ENCODE data around the gene ZNF546. TPM values are rescaled to one million over a fixed set of nuclear protein-coding genes. Genes with fewer than 3 reads are reported as not detected.

Gene ZNF546
- total and polyA plus RNA-seq, 4 donors, result 0.50 to 10.6 (median 3.1) TPM

- Histone ChIP-seq H3K36me3 (ENCODE audit: control insufficient read depth in 1 of 2, insufficient read depth in 2 of 2, low read length in 1 of 2) (no peaks in the 10 kb centered on the region), H3K9me3 (ENCODE audit: control insufficient read depth, low read length) (no peaks in the 10 kb centered on the region), H3K4me3 (ENCODE audit: low read length in 2 of 2) (no peak overlapping the region), H3K27ac (ENCODE audit: low read depth in 1 of 2, low read length in 2 of 2) (no peak overlapping the region), H3K4me1 (ENCODE audit: control insufficient read depth in 1 of 2, insufficient read depth in 2 of 2, low read length in 2 of 2) (peaks cover 0 to 2% of the 10 kb centered on the region in 2 donors), H3K27me3 (ENCODE audit: control insufficient read depth in 1 of 2, insufficient read depth in 2 of 2, low read length in 1 of 2) (no peaks in the 10 kb centered on the region)
- DNase-seq (no peak), ATAC-seq (ENCODE audit: low FRiP score) (no peak)
- intact Hi-C loops (cut with DNase I), result no loop called here
These were observed 2.5 kb upstream of the ZNF546 start for GRCh38 chr19:39994361-39994760.

- Histone ChIP-seq H3K36me3 (ENCODE audit: control insufficient read depth in 1 of 2, insufficient read depth in 2 of 2, low read length in 1 of 2) (no peaks in the 10 kb centered on the region), H3K27ac (ENCODE audit: low read depth in 1 of 2, low read length in 2 of 2) (no peak overlapping the region), H3K27me3 (ENCODE audit: control insufficient read depth in 1 of 2, insufficient read depth in 2 of 2, low read length in 1 of 2) (no peaks in the 10 kb centered on the region), H3K4me3 (ENCODE audit: low read length in 2 of 2) (no peak overlapping the region), H3K9me3 (ENCODE audit: control insufficient read depth, low read length) (no peaks in the 10 kb centered on the region), H3K4me1 (ENCODE audit: control insufficient read depth in 1 of 2, insufficient read depth in 2 of 2, low read length in 2 of 2) (peaks cover 0 to 2% of the 10 kb centered on the region in 2 donors)
- ATAC-seq (ENCODE audit: low FRiP score) (no peak), DNase-seq (no peak)
- intact Hi-C loops (cut with DNase I), result no loop called here
- 9 to 15% methylated on average over 1 of the region's 1 CpG for WGBS, 2 donors
These were observed 1.1 kb upstream of the ZNF546 start for GRCh38 chr19:39995794-39996193.

GRCh38 chr19:39996218-39996810 is 546 bp upstream of the ZNF546 start:
- no peaks in the 10 kb centered on the region for H3K27me3 ChIP-seq (ENCODE audit: control insufficient read depth in 1 of 2, insufficient read depth in 2 of 2, low read length in 1 of 2)
- no peaks in the 10 kb centered on the region for H3K9me3 ChIP-seq (ENCODE audit: control insufficient read depth, low read length)
- WGBS, 2 donors, result 3 to 4% methylated on average over 19 of the region's 19 CpGs
- peak overlapping the region; percentile 39 to 63 for H3K4me3 ChIP-seq (ENCODE audit: low read length in 2 of 2)
- peak overlapping the region in 1 of 2 donors; percentile 87 for H3K27ac ChIP-seq (ENCODE audit: low read depth in 1 of 2, low read length in 2 of 2)
- intact Hi-C loops (cut with DNase I), result no loop called here
- peaks cover 0 to 2% of the 10 kb centered on the region in 2 donors for H3K4me1 ChIP-seq (ENCODE audit: control insufficient read depth in 1 of 2, insufficient read depth in 2 of 2, low read length in 2 of 2)
- H3K36me3 ChIP-seq (ENCODE audit: control insufficient read depth in 1 of 2, insufficient read depth in 2 of 2, low read length in 1 of 2), result no peaks in the 10 kb centered on the region
- peak; percentile 55 for ATAC-seq (ENCODE audit: low FRiP score)
- peak in 1 of 2 donors; percentile 40 for DNase-seq

GRCh38 chr19:39997638-39998216 is 867 bp downstream of the ZNF546 start:
- Histone ChIP-seq H3K4me3 (ENCODE audit: low read length in 2 of 2) (peak overlapping the region; percentile 39 to 63), H3K36me3 (ENCODE audit: control insufficient read depth in 1 of 2, insufficient read depth in 2 of 2, low read length in 1 of 2) (no peaks in the 10 kb centered on the region), H3K9me3 (ENCODE audit: control insufficient read depth, low read length) (no peaks in the 10 kb centered on the region), H3K27ac (ENCODE audit: low read depth in 1 of 2, low read length in 2 of 2) (peak overlapping the region; percentile 26 to 45), H3K27me3 (ENCODE audit: control insufficient read depth in 1 of 2, insufficient read depth in 2 of 2, low read length in 1 of 2) (no peaks in the 10 kb centered on the region), H3K4me1 (ENCODE audit: control insufficient read depth in 1 of 2, insufficient read depth in 2 of 2, low read length in 2 of 2) (peaks cover 0 to 2% of the 10 kb centered on the region in 2 donors)
- no peak for DNase-seq
- WGBS, 2 donors, result 74% methylated on average over 5 of the region's 5 CpGs
- ATAC-seq (ENCODE audit: low FRiP score), result peak; percentile 9
- intact Hi-C loops (cut with DNase I), result no loop called here

GRCh38 chr19:39998501-39998900 is 1.6 kb downstream of the ZNF546 start:
- Histone ChIP-seq H3K9me3 (ENCODE audit: control insufficient read depth, low read length) (no peaks in the 10 kb centered on the region), H3K27ac (ENCODE audit: low read depth in 1 of 2, low read length in 2 of 2) (no peak overlapping the region), H3K36me3 (ENCODE audit: control insufficient read depth in 1 of 2, insufficient read depth in 2 of 2, low read length in 1 of 2) (no peaks in the 10 kb centered on the region), H3K4me1 (ENCODE audit: control insufficient read depth in 1 of 2, insufficient read depth in 2 of 2, low read length in 2 of 2) (peaks cover 0 to 2% of the 10 kb centered on the region in 2 donors), H3K4me3 (ENCODE audit: low read length in 2 of 2) (no peak overlapping the region), H3K27me3 (ENCODE audit: control insufficient read depth in 1 of 2, insufficient read depth in 2 of 2, low read length in 1 of 2) (no peaks in the 10 kb centered on the region)
- 67 to 72% methylated on average over 4 of the region's 4 CpGs for WGBS, 2 donors
- ATAC-seq (ENCODE audit: low FRiP score) (no peak), DNase-seq (no peak)
- intact Hi-C loops (cut with DNase I), result no loop called here

- intact Hi-C loops (cut with DNase I), result no loop called here
- no peaks in the 10 kb centered on the region for H3K27me3 ChIP-seq (ENCODE audit: control insufficient read depth in 1 of 2, insufficient read depth in 2 of 2, low read length in 1 of 2)
- peaks cover 5 to 8% of the 10 kb centered on the region in 2 donors for H3K36me3 ChIP-seq (ENCODE audit: control insufficient read depth in 1 of 2, insufficient read depth in 2 of 2, low read length in 1 of 2)
- ATAC-seq (ENCODE audit: low FRiP score) (no peak), DNase-seq (no peak)
- 87 to 88% methylated on average over 4 of the region's 4 CpGs for WGBS, 2 donors
- no peak overlapping the region for H3K27ac ChIP-seq (ENCODE audit: low read depth in 1 of 2, low read length in 2 of 2)
- peaks cover 0 to 2% of the 10 kb centered on the region in 2 donors for H3K4me1 ChIP-seq (ENCODE audit: control insufficient read depth in 1 of 2, insufficient read depth in 2 of 2, low read length in 2 of 2)
- no peak overlapping the region for H3K4me3 ChIP-seq (ENCODE audit: low read length in 2 of 2)
- H3K9me3 ChIP-seq (ENCODE audit: control insufficient read depth, low read length), result no peaks in the 10 kb centered on the region
These were observed 8.9 kb downstream of the ZNF546 start for GRCh38 chr19:40005691-40006272.

GRCh38 chr19:40006273-40006691 is 9.4 kb downstream of the ZNF546 start:
- DNase-seq (no peak), ATAC-seq (ENCODE audit: low FRiP score) (no peak)
- H3K4me1 ChIP-seq (ENCODE audit: control insufficient read depth in 1 of 2, insufficient read depth in 2 of 2, low read length in 2 of 2), result peaks cover 0 to 2% of the 10 kb centered on the region in 2 donors
- H3K9me3 ChIP-seq (ENCODE audit: control insufficient read depth, low read length), result no peaks in the 10 kb centered on the region
- WGBS, 2 donors, result 68 to 81% methylated on average over 1 of the region's 1 CpG
- no peak overlapping the region for H3K4me3 ChIP-seq (ENCODE audit: low read length in 2 of 2)
- no peak overlapping the region for H3K27ac ChIP-seq (ENCODE audit: low read depth in 1 of 2, low read length in 2 of 2)
- H3K36me3 ChIP-seq (ENCODE audit: control insufficient read depth in 1 of 2, insufficient read depth in 2 of 2, low read length in 1 of 2), result peaks cover 5 to 8% of the 10 kb centered on the region in 2 donors
- intact Hi-C loops (cut with DNase I), result no loop called here
- no peaks in the 10 kb centered on the region for H3K27me3 ChIP-seq (ENCODE audit: control insufficient read depth in 1 of 2, insufficient read depth in 2 of 2, low read length in 1 of 2)

GRCh38 chr19:40009674-40010073 is 12.8 kb downstream of the ZNF546 start:
- H3K27me3 ChIP-seq (ENCODE audit: control insufficient read depth in 1 of 2, insufficient read depth in 2 of 2, low read length in 1 of 2), result no peaks in the 10 kb centered on the region
- H3K9me3 ChIP-seq (ENCODE audit: control insufficient read depth, low read length), result peaks cover 3% of the 10 kb centered on the region
- DNase-seq, result no peak
- H3K27ac ChIP-seq (ENCODE audit: low read depth in 1 of 2, low read length in 2 of 2), result no peak overlapping the region
- ATAC-seq (ENCODE audit: low FRiP score), result no peak
- H3K4me1 ChIP-seq (ENCODE audit: control insufficient read depth in 1 of 2, insufficient read depth in 2 of 2, low read length in 2 of 2), result peaks cover 0 to 2% of the 10 kb centered on the region in 2 donors
- intact Hi-C loops (cut with DNase I), result no loop called here
- no peak overlapping the region for H3K4me3 ChIP-seq (ENCODE audit: low read length in 2 of 2)
- peaks cover 14 to 18% of the 10 kb centered on the region in 2 donors for H3K36me3 ChIP-seq (ENCODE audit: control insufficient read depth in 1 of 2, insufficient read depth in 2 of 2, low read length in 1 of 2)

- intact Hi-C loops (cut with DNase I), result no loop called here
- Histone ChIP-seq H3K27me3 (ENCODE audit: control insufficient read depth in 1 of 2, insufficient read depth in 2 of 2, low read length in 1 of 2) (no peaks in the 10 kb centered on the region), H3K36me3 (ENCODE audit: control insufficient read depth in 1 of 2, insufficient read depth in 2 of 2, low read length in 1 of 2) (peaks cover 9% of the 10 kb centered on the region in 2 donors), H3K4me1 (ENCODE audit: control insufficient read depth in 1 of 2, insufficient read depth in 2 of 2, low read length in 2 of 2) (no peaks in the 10 kb centered on the region), H3K4me3 (ENCODE audit: low read length in 2 of 2) (no peak overlapping the region), H3K27ac (ENCODE audit: low read depth in 1 of 2, low read length in 2 of 2) (no peak overlapping the region), H3K9me3 (ENCODE audit: control insufficient read depth, low read length) (peaks cover 17% of the 10 kb centered on the region)
- ATAC-seq (ENCODE audit: low FRiP score) (no peak), DNase-seq (no peak)
- WGBS, 2 donors, result 94 to 95% methylated on average over 4 of the region's 4 CpGs
These were observed 17.1 kb downstream of the ZNF546 start for GRCh38 chr19:40013991-40014390.

All from aorta (tissue), 5 donors.